Fibroblast of lung (primary cell): ENCODE measurements around the gene POLA1. TPM values are rescaled to one million over a fixed set of nuclear protein-coding genes. Genes with fewer than 3 reads are reported as not detected.

Experiments used
- DNase-seq, 2 donors: peaks; one replicate each; pipeline versions ENCODE4 v3.0.0 to v3.0.0-alpha.2; 2010; ENCODE audit warnings: low read depth in 2 of 2
- H2AFZ ChIP-seq: 2 replicates; pipeline ENCODE4 v1.5.1; 2012; ENCODE audit warnings: low read length, control low read depth, inconsistent platforms
- H3K27ac ChIP-seq: 2 replicates; pipeline ENCODE4 v1.5.1; 2011; ENCODE audit warnings: low read length, control low read depth; ENCODE audit not compliant: insufficient read depth
- H3K27me3 ChIP-seq: 2 replicates; pipeline ENCODE4 v1.5.1; 2011; ENCODE audit warnings: mild to moderate bottlenecking, low read length; ENCODE audit not compliant: control insufficient read depth, insufficient read depth
- H3K36me3 ChIP-seq: 2 replicates; pipeline ENCODE4 v1.5.1; 2011; ENCODE audit warnings: low read length; ENCODE audit not compliant: control insufficient read depth, insufficient read depth
- H3K4me1 ChIP-seq: 2 replicates; pipeline ENCODE4 v1.5.1; 2011; ENCODE audit warnings: low read length; ENCODE audit not compliant: control insufficient read depth, insufficient read depth; ENCODE audit errors: extremely low read depth
- H3K4me2 ChIP-seq: 2 replicates; pipeline ENCODE4 v1.5.1; 2011; ENCODE audit warnings: low read length, control low read depth; ENCODE audit not compliant: insufficient read depth; ENCODE audit errors: extremely low read depth
- H3K4me3 ChIP-seq, 4 experiments: fragments of 200-600 bp in 1 of 4; sonication (generic) in 1 of 4; replicated peaks in 1 of 4; 2 replicates each; pipeline ENCODE4 v1.5.1; 2011 to 2016; ENCODE audit warnings: low read length in 4 of 4, low read depth in 3 of 4, mild to moderate bottlenecking in 3 of 4, control low read depth in 2 of 4, inconsistent platforms in 1 of 4, mixed read lengths in 1 of 4; ENCODE audit not compliant: insufficient read depth in 1 of 4; ENCODE audit errors: control extremely low read depth in 1 of 4
- H3K79me2 ChIP-seq: 2 replicates; pipeline ENCODE4 v1.5.1; 2012; ENCODE audit warnings: mild to moderate bottlenecking, low read length, inconsistent platforms; ENCODE audit not compliant: control insufficient read depth, insufficient read depth
- H3K9ac ChIP-seq: 2 replicates; pipeline ENCODE4 v1.5.1; 2011; ENCODE audit warnings: mild to moderate bottlenecking, low read length, control low read depth; ENCODE audit not compliant: insufficient read depth
- H3K9me3 ChIP-seq: 2 replicates; pipeline ENCODE4 v1.5.1; 2012; ENCODE audit warnings: low read depth, low read length; ENCODE audit not compliant: control insufficient read depth, insufficient read depth
- H4K20me1 ChIP-seq: 2 replicates; pipeline ENCODE4 v1.5.1; 2011; ENCODE audit warnings: low read length; ENCODE audit not compliant: control insufficient read depth, insufficient read depth; ENCODE audit errors: extremely low read depth
- CTCF ChIP-seq, 2 donors: IDR thresholded peaks in 1 of 2; conservative IDR thresholded peaks in 1 of 2; 1 replicate in 1 of 2; 2 replicates in 1 of 2; pipeline ENCODE4 v1.5.1; 2011 to 2012; ENCODE audit warnings: low read length in 2 of 2, control low read depth in 1 of 2, inconsistent platforms in 1 of 2, low read depth in 1 of 2, mild to moderate bottlenecking in 1 of 2
- EZH2 ChIP-seq: IDR thresholded peaks from 2 replicates; pipeline ENCODE4 v1.5.1; 2012; ENCODE audit warnings: low read length, control low read depth, mild to moderate bottlenecking; ENCODE audit errors: missing control alignments
- polyA plus RNA-seq, 2 donors: library from polyadenylated mRNA; depleted of rRNA in 1 of 2; stranded (reverse) in 1 of 2; unstranded in 1 of 2; fragments of >200 nt; gene quantifications; 2 replicates each; pipeline ENCODE4 v1.2.1, GENCODE V29; 2011 to 2012; ENCODE audit warnings: missing spikeins in 1 of 2
- total RNA-seq: library from RNA; depleted of rRNA; stranded (reverse); fragments of >200 nt; gene quantifications from 2 replicates; pipeline ENCODE4 v1.2.1, GENCODE V29; 2014

Gene POLA1
- total and polyA plus RNA-seq, 2 donors (not counting 1 experiment from before 2014, with no cell fraction given): 1.7 to 9.2 TPM

DNA sequence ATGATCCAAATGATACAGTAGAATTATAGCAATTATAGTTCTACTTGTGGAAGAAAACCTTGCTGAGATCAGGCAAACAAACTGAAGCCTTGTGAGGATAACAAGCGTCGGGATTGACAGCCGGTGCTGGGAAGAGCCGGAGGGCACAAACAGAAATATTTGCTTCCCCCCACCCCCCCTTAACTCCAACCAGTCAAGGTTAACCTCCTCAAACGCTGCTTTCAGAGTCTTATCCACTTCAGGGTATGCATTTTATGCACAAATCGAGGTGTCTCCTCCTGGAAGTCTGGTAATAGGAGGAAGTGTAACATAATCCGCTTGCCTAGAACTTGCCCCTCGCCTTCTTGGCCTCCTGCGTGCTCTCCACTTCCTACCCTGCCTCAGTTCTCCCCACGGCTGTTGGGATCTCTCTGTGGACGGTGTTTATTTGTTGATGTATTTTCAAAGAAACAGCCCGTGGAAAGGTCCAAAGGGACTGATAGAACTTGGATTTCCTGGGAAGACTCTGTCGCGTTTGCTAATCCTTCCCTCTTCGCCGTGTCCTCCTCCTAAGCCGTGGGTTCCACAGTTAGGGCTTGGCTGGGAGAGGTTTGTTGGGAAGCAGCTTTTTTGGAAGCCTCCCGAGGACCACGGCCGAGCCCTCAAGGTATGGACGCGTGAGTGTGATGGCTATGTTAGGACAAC, 326.1 kb downstream of the POLA1 start:
- Histone ChIP-seq H3K9ac (no peak overlapping the region), H3K4me2 (no peak overlapping the region), H3K4me1 (no peaks in the 10 kb centered on the region), H3K4me3 (no peak overlapping the region), H3K36me3 (no peaks in the 10 kb centered on the region), H3K79me2 (no peaks in the 10 kb centered on the region), H4K20me1 (no peaks in the 10 kb centered on the region), H3K9me3 (no peaks in the 10 kb centered on the region), H3K27me3 (peaks cover 69% of the 10 kb centered on the region), H3K27ac (no peak overlapping the region), H2AFZ (no peak overlapping the region)
- DNase-seq: no peak
- TF ChIP-seq EZH2: peak; percentile 79
- no peak for TF ChIP-seq CTCF (conservative IDR thresholded peaks at IDR 0.05 in 1 of 2, IDR thresholded peaks at IDR 0.05 in 1 of 2; ENCODE audit: low read depth in 1 of 2, low read length in 2 of 2)

GRCh38 chrX:25020391-25020904, 326.7 kb downstream of the POLA1 start:
- no peaks in the 10 kb centered on the region for H3K36me3 ChIP-seq
- no peak for TF ChIP-seq EZH2
- no peak for TF ChIP-seq CTCF (conservative IDR thresholded peaks at IDR 0.05 in 1 of 2, IDR thresholded peaks at IDR 0.05 in 1 of 2; ENCODE audit: low read depth in 1 of 2, low read length in 2 of 2)
- no peak overlapping the region for H3K9ac ChIP-seq
- no peaks in the 10 kb centered on the region for H3K4me1 ChIP-seq
- H3K27me3 ChIP-seq: peaks cover 64% of the 10 kb centered on the region
- no peaks in the 10 kb centered on the region for H3K9me3 ChIP-seq
- no peaks in the 10 kb centered on the region for H3K79me2 ChIP-seq
- H4K20me1 ChIP-seq: no peaks in the 10 kb centered on the region
- H2AFZ ChIP-seq: no peak overlapping the region
- no peak overlapping the region for H3K4me3 ChIP-seq
- H3K4me2 ChIP-seq: no peak overlapping the region
- no peak for DNase-seq
- no peak overlapping the region for H3K27ac ChIP-seq

DNA sequence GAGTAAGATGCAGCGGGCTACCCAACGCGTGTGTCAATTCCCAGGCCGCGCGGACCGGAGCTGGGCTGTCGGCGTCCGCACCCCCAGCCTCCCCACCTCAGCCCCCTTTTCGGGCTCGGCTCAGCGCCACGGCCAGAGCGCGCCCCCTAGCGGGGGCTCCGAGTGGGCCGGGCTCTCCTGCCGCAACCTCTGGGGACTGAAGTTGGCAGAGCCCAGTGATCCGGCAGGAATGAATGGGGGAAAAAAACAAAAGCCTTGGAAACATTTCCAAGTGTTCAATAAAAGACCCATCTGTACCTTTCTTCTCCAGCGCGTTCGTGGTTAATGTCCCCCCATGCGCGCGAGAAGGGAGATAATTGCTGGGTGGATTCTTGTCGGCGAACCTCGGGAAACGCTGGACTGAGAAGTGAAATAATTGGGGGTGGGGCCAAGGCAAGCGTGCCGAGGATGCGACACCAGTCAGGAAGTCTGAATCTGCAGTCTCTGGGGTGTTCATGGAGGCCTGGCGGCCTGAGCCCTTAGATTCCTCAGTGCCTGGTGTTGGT, 327.3 kb downstream of the POLA1 start:
- no peak for DNase-seq
- TF ChIP-seq CTCF (conservative IDR thresholded peaks at IDR 0.05 in 1 of 2, IDR thresholded peaks at IDR 0.05 in 1 of 2; ENCODE audit: low read depth in 1 of 2, low read length in 2 of 2) (peak in 1 of 2 donors; percentile 42), EZH2 (peak; percentile 19)
- H3K36me3 ChIP-seq: no peaks in the 10 kb centered on the region
- H2AFZ ChIP-seq: no peak overlapping the region
- peak overlapping the region; percentile 35 for H3K4me2 ChIP-seq
- no peaks in the 10 kb centered on the region for H3K9me3 ChIP-seq
- H3K4me1 ChIP-seq: no peaks in the 10 kb centered on the region
- no peak overlapping the region for H3K27ac ChIP-seq
- H4K20me1 ChIP-seq: no peaks in the 10 kb centered on the region
- no peak overlapping the region for H3K9ac ChIP-seq
- no peak overlapping the region for H3K4me3 ChIP-seq
- H3K27me3 ChIP-seq: peaks cover 63% of the 10 kb centered on the region
- H3K79me2 ChIP-seq: no peaks in the 10 kb centered on the region
